Fibroblast of villous mesenchyme (primary cell): ENCODE measurements around the gene C1R. TPM values are rescaled to one million over a fixed set of nuclear protein-coding genes. Genes with fewer than 3 reads are reported as not detected.

Source experiments
- DNase-seq: peaks from one replicate; pipeline ENCODE4 v3.0.0-alpha.2; 2010; ENCODE audit warnings: low read depth
- H3K4me3 ChIP-seq: 2 replicates; pipeline ENCODE4 v1.5.1; 2011; ENCODE audit warnings: low read depth, mild to moderate bottlenecking, low read length
- total RNA-seq: library from RNA; depleted of rRNA; stranded (reverse); fragments of >200 nt; gene quantifications from 2 replicates; pipeline ENCODE4 v1.2.3, GENCODE V29; 2012
- TF ChIP-seq, protein P1 (sequence below): IDR thresholded peaks from 2 replicates; pipeline ENCODE4 v1.5.1; 2012; ENCODE audit warnings: low read depth, mild to moderate bottlenecking, low read length; ENCODE audit not compliant: insufficient read depth

The C1R gene
- total RNA-seq, 1 donor = 84.2 TPM

DNA sequence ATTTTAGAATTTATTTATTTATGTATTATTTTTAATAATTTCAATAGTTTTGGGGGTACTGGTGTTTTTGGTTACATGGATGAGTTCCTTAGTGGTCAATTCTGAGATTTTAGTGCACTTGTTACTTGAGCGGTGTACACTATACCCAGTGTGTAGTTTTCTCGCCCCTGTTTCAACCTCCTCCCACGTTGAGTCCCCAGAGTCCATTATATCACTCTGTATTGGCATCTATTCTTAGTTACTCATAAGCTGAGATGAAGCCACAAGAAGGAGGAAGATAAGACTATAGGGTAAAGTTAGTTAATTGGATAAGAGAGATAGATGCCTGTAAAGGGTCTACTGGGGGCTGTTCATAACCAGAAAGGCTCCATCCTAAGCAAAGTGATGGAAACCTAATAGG, 27.7 kb downstream of the C1R start:
- no peak for DNase-seq
- TF ChIP-seq, protein P1, sequence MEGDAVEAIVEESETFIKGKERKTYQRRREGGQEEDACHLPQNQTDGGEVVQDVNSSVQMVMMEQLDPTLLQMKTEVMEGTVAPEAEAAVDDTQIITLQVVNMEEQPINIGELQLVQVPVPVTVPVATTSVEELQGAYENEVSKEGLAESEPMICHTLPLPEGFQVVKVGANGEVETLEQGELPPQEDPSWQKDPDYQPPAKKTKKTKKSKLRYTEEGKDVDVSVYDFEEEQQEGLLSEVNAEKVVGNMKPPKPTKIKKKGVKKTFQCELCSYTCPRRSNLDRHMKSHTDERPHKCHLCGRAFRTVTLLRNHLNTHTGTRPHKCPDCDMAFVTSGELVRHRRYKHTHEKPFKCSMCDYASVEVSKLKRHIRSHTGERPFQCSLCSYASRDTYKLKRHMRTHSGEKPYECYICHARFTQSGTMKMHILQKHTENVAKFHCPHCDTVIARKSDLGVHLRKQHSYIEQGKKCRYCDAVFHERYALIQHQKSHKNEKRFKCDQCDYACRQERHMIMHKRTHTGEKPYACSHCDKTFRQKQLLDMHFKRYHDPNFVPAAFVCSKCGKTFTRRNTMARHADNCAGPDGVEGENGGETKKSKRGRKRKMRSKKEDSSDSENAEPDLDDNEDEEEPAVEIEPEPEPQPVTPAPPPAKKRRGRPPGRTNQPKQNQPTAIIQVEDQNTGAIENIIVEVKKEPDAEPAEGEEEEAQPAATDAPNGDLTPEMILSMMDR = no peak

DNA sequence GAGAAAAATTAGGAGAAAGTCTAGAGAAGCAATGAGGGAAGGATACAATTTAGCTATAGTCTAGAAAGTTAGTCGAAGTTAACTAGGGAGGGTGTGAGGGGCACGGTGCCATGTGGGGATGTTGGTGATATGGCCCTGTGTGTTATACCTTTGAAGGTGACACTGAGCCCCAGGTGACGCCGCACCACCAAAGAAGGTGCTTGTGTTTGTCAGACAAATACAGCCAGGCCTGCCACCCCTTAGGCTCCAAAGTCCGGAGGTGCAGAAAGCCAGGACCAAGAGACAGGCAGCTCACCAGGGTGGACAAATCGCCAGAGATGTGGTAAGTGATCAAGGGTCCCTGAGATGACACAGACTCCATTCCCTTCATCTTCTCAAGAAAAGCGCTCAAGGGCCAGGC, 30.6 kb downstream of the C1R start:
- DNase-seq = no peak
- TF ChIP-seq, protein P1 = no peak
- H3K4me3 ChIP-seq = peak overlapping the region; percentile 59

More for the DNA sequence above, 27.7 kb downstream of the C1R start:
- H3K4me3 ChIP-seq = no peak overlapping the region

DNA sequence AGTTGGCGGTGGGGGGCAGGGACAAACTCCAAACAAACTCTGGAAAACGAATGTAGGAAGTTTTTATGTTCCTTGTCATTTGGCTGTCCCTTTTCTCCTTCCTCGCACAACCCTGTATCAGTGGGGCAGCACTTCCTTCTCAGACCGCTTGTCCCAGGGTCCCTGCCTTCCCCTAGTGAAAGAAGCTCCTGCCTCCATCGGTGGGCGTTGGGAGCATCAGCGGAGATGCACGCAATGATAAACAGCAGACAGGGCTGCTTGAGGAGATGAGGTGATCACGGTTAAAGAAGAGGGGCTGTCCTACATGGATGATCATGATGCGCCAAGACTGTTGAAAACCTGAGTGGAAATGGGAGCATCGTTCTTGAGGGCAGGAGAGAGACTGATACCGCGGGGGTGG, 31.1 kb downstream of the C1R start:
- no peak for DNase-seq
- peak overlapping the region; percentile 59 for H3K4me3 ChIP-seq
- TF ChIP-seq, protein P1 = no peak

DNA sequence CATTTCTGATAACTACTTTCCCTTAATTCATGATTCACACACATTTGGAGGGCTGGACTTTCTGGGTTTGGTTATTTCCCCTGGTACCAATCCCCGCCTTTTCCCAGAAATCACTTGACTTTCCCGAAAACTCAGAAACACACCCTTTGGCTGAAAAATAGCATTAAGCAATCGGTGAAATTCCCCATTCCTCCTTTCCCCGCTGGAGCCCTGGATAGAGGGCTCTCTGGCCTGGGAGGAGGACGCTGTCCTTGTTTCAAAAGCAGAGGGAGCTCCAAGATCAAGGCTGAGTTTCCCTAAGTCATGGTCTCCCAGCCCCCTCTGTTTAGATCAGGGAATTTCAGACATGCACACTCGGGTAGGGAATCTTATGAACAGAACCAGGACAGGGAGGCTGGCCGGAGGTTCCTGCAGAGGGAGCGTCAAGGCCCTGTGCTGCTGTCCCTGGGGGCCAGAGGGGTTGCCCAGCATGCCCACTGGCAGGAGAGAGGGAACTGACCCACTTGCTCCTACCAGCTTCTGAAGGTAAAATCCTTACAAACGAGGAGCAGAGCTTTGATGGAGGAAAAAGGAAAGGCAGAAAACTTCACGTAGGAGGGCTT, 31.8 kb downstream of the C1R start, which contains the start of gene C1S:
Gene C1S, plus strand, starts transcription at position 366 of the 602 bp plus-strand sequence. CDS start 1,195 bp downstream, outside the sequence.
- H3K4me3 ChIP-seq = peak within 1 kb of the TSS; percentile 59
- TF ChIP-seq, protein P1 = peak; percentile 97
- DNase-seq = peak; percentile 99

DNA sequence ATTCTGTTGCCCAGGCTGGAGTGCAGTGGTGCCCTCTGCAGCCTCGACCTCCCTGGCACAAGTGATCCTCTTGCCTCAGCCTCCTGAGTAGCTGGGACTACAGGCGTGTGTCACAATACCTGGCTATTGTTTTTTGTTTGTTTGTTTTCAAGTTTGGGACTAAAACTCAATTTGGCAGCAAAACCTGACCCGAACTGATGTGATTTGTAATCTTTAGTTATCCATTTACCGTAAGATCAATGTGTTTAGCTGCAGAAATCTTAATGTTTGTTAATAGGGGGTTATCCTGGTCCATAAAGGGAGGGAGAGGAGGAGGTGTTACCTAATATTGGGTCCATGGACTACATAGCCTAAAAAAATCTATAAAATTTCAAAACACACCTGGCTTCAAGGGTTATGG, 32.5 kb downstream of the C1R start:
- DNase-seq = no peak
- H3K4me3 ChIP-seq = no peak overlapping the region
- TF ChIP-seq, protein P1 = no peak

DNA sequence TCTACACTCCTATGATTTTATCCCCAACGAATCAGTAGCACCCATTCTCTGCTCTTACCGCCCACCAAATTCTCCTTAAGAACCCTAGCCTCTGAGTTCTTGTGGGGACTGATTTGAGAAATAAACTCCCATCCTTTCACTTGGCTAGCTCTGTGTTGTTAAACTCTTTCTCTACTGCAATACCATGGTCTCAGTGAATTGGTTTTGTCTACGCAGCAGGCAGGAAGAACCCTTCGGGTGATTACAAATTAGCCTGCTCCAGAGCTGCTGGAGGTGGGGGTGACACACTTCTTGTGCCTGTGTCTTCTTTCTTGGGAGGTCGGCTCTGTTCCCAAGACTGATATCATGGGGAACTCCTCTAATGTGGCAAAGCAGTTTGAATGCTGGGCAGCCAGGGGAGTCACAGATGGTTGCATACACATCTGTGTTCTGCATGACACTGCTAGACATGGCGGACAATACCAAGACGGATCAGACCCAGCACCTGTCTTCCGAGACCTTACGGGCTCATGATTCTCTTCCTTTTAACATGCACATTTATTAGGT, 33.3 kb downstream of the C1R start:
- no peak for DNase-seq
- no peak overlapping the region for H3K4me3 ChIP-seq
- TF ChIP-seq, protein P1 = no peak
